ENCODE measurements around the gene SIK2.

DNA sequence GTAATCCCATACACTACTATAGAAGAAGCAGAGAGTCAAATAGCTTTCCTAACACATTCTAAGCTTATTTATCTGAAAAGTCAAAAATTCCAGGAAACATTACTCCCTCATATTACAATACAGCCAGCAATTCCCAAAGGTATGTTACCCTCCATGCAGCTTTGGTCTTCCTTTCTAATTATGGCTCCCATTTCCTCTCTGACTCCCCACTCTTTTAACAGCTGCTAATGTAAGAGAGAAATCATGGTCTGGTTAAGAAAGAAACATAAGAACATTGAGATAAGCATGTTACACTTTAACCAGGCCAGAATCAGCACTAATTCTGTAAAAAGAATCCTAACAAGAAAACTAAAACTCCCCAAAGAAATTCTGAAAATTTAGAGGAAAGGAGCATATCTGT is 157.1 kb downstream of the SIK2 start:
- TF ChIP-seq CTCF (IDR thresholded peaks at IDR 0.05 in 2 of 3, conservative IDR thresholded peaks at IDR 0.05 in 1 of 3; ENCODE audit: borderline replicate concordance in 1 of 3, insufficient read depth in 1 of 3, low read depth in 2 of 3, low read length in 2 of 3) (no peak), ZFX (IDR thresholded peaks at IDR 0.05) (no peak), POLR2A (IDR thresholded peaks at IDR 0.05; ENCODE audit: borderline replicate concordance, extremely low read depth, insufficient read depth, insufficient read length) (no peak), EZH2 (IDR thresholded peaks at IDR 0.05) (no peak), EGR1 (IDR thresholded peaks at IDR 0.05; ENCODE audit: low read depth) (no peak), SRF (IDR thresholded peaks at IDR 0.05; ENCODE audit: low read depth) (no peak), ATF3 (IDR thresholded peaks at IDR 0.05) (no peak)

Data from HCT116 (cell line).